B cell (primary cell): ENCODE measurements around the gene STAP2. TPM values are rescaled to one million over a fixed set of nuclear protein-coding genes. Genes with fewer than 3 reads are reported as not detected.

Source experiments
- ATAC-seq: fragments of 200-7000 bp; cut with Tn5 transposase; one replicate; pipeline ENCODE4 v1.10.0; 2021; ENCODE audit warnings: low read depth, mild to moderate bottlenecking, moderate number of reproducible peaks, moderate library complexity
- CTCF ChIA-PET: fragments of 350-600 bp; sonication (Branson Sonifier 250); formaldehyde crosslinking; loops from one replicate; lab custom pipeline; 2021; ENCODE audit warnings: antibody characterized with exemption, inconsistent platforms; lab: Charles Lee
- POLR2A ChIA-PET: fragments of 350-600 bp; sonication (Branson Sonifier 250); formaldehyde crosslinking; loops from one replicate; lab custom pipeline; 2021; ENCODE audit warnings: antibody characterized with exemption; lab: Charles Lee
- DNase-seq: peaks from one replicate; pipeline ENCODE4 v3.0.0; 2013
- H2AFZ ChIP-seq: 2 replicates; pipeline ENCODE4 v1.6.1; 2012; ENCODE audit warnings: mild to moderate bottlenecking, low read depth, low read length; ENCODE audit not compliant: insufficient read depth, poor library complexity, severe bottlenecking
- H3K27ac ChIP-seq, 2 donors: 1 replicate in 1 of 2; 2 replicates in 1 of 2; pipeline ENCODE4 v1.5.1; 2012 to 2013; ENCODE audit warnings: low read length in 2 of 2, mild to moderate bottlenecking in 2 of 2, moderate library complexity in 1 of 2
- H3K27me3 ChIP-seq, 4 experiments: fragments of 200-600 bp in 1 of 4; sonication (generic) in 1 of 4; replicated peaks in 1 of 4; 1 replicate in 2 of 4; 2 replicates in 2 of 4; pipeline versions ENCODE4 v1.6.1 to v1.7.0; 2013 to 2016; ENCODE audit warnings: low read length in 3 of 4, mild to moderate bottlenecking in 2 of 4, mixed read lengths in 1 of 4, moderate library complexity in 1 of 4; ENCODE audit not compliant: insufficient read depth in 4 of 4, control insufficient read depth in 3 of 4; ENCODE audit errors: control extremely low read depth in 1 of 4
- H3K36me3 ChIP-seq, 2 experiments: replicated peaks in 1 of 2; 1 replicate in 1 of 2; 2 replicates in 1 of 2; pipeline versions ENCODE4 v1.6.1 to v1.7.1; 2013; ENCODE audit warnings: low read length in 1 of 2; ENCODE audit not compliant: insufficient read depth in 2 of 2, control insufficient read depth in 1 of 2; ENCODE audit errors: control extremely low read depth in 1 of 2, extremely low read depth in 1 of 2
- H3K4me1 ChIP-seq, 2 donors: fragments of 200-600 bp in 1 of 2; sonication (generic) in 1 of 2; 1 replicate in 1 of 2; 2 replicates in 1 of 2; pipeline versions ENCODE4 v1.5.1 to v1.6.1; 2013 to 2017; ENCODE audit warnings: low read length in 2 of 2; ENCODE audit not compliant: control insufficient read depth in 2 of 2, insufficient read depth in 2 of 2
- H3K4me2 ChIP-seq: replicated peaks from 2 replicates; pipeline ENCODE3; 2012; ENCODE audit warnings: mild to moderate bottlenecking, low read depth, low read length; ENCODE audit not compliant: poor library complexity, severe bottlenecking
- H3K4me3 ChIP-seq, 5 experiments: fragments of 200-600 bp in 1 of 5; sonication (generic) in 1 of 5; 1 replicate in 3 of 5; 2 replicates in 2 of 5; pipeline versions ENCODE4 v1.5.1 to v1.7.0; 2011 to 2016; ENCODE audit warnings: low read length in 4 of 5, mild to moderate bottlenecking in 4 of 5, low read depth in 2 of 5, control low read depth in 1 of 5, moderate library complexity in 1 of 5; ENCODE audit not compliant: insufficient read depth in 1 of 5; ENCODE audit errors: control extremely low read depth in 1 of 5, extremely low read depth in 1 of 5
- H3K79me2 ChIP-seq: fragments of 200-600 bp; sonication (generic); one replicate; pipeline ENCODE4 v1.6.0; 2016; ENCODE audit warnings: low read length; ENCODE audit not compliant: control insufficient read depth, insufficient read depth
- H3K9ac ChIP-seq: fragments of 200-600 bp; sonication (generic); 2 replicates; pipeline ENCODE4 v1.6.1; 2017; ENCODE audit warnings: mild to moderate bottlenecking, low read length, moderate library complexity
- H3K9me3 ChIP-seq, 3 donors: one replicate each; pipeline versions ENCODE4 v1.6.1 to v1.7.1; 2013; ENCODE audit warnings: low read length in 2 of 3; ENCODE audit not compliant: control insufficient read depth in 2 of 3, insufficient read depth in 1 of 3; ENCODE audit errors: control extremely low read depth in 1 of 3
- H4K20me1 ChIP-seq: 2 replicates; pipeline ENCODE4 v1.6.0; 2012; ENCODE audit warnings: mild to moderate bottlenecking, low read length; ENCODE audit not compliant: insufficient read depth, control insufficient read depth, poor library complexity, severe bottlenecking
- H3K27ac Mint-ChIP-seq: one replicate; pipeline ENCODE4 v1.8.0; 2021; ENCODE audit warnings: mixed read lengths
- H3K27me3 Mint-ChIP-seq: one replicate; pipeline ENCODE4 v1.8.0; 2021; ENCODE audit warnings: mixed read lengths
- H3K4me1 Mint-ChIP-seq: one replicate; pipeline ENCODE4 v1.8.0; 2021; ENCODE audit warnings: mixed read lengths
- H3K4me3 Mint-ChIP-seq: one replicate; pipeline ENCODE4 v1.8.0; 2021; ENCODE audit warnings: mixed read lengths
- H3K9me3 Mint-ChIP-seq: one replicate; pipeline ENCODE4 v1.8.0; 2022; ENCODE audit warnings: mixed read lengths; ENCODE audit not compliant: insufficient read depth
- CTCF ChIP-seq: fragments of 200-600 bp; IDR thresholded peaks from one replicate; pipeline ENCODE4 v1.8.0; 2022; ENCODE audit warnings: antibody characterized with exemption, mild to moderate bottlenecking
- EZH2 ChIP-seq: IDR thresholded peaks from 2 replicates; pipeline ENCODE4 v1.6.1; 2012; ENCODE audit warnings: borderline replicate concordance, low read depth, mild to moderate bottlenecking, moderate library complexity, low read length; ENCODE audit not compliant: insufficient read depth, poor library complexity, severe bottlenecking
- WGBS: methylation state at CpG from one replicate; pipeline ENCODE4 v1.1.5; 2013; ENCODE audit warnings: missing lambda C conversion rate; ENCODE audit not compliant: insufficient coverage; 5-methylcytosine and 5-hydroxymethylcytosine counted together
- intact Hi-C: fragments of 100-400 bp; cut with micrococcal nuclease; formaldehyde crosslinking; loops from one replicate; pipeline ENCODE4 v1.10.0; 2022
- polyA plus RNA-seq: library from polyadenylated mRNA; depleted of rRNA; stranded (reverse); fragments of >200 nt; gene quantifications from 2 replicates; pipeline ENCODE4 v1.2.3, GENCODE V29; 2012
- total RNA-seq, 2 donors: library from RNA; stranded (reverse); fragments of 120-200 nt in 1 of 2; gene quantifications; 1 replicate in 1 of 2; 2 replicates in 1 of 2; pipeline versions ENCODE4 v1.2.3 to v1.2.4, GENCODE V29; 2013 to 2022

STAP2 gene
- total and polyA plus RNA-seq, 2 donors (not counting 1 experiment from before 2014, with no cell fraction given), result 0.27 to 0.72 TPM

- ATAC-seq, result no peak
- peaks cover 0 to 4% of the 10 kb centered on the region in 2 experiments for H3K36me3 ChIP-seq
- ChIA-PET CTCF (interaction anchor here (1.2 to 4.1 kb wide), 3 partner anchors 23 to 25 kb away, joined by 5 to 29 read pairs (median 5); partner anchors contain the start of genes CHAF1A and SH3GL1), POLR2A (interaction anchor here (1.8 to 2.0 kb wide), 2 partner anchors 24 to 26 kb away, joined by 4 to 6 read pairs; partner anchors contain the start of genes CHAF1A and SH3GL1)
- Mint-ChIP-seq H3K27ac (peak overlapping the region; percentile 87), H3K27me3 (no peaks in the 10 kb centered on the region), H3K4me1 (peaks cover 88% of the 10 kb centered on the region), H3K4me3 (peak overlapping the region; percentile 84), H3K9me3 (no peaks in the 10 kb centered on the region)
- H3K79me2 ChIP-seq, result peaks cover 95% of the 10 kb centered on the region
- no peaks in the 10 kb centered on the region for H3K27me3 ChIP-seq
- TF ChIP-seq CTCF (no peak), EZH2 (no peak)
- no peak overlapping the region for H2AFZ ChIP-seq
- H3K4me3 ChIP-seq, result no peak overlapping the region
- peaks cover 63% of the 10 kb centered on the region for H4K20me1 ChIP-seq
- peaks cover 0 to 3% (median 0%) of the 10 kb centered on the region in 3 donors for H3K9me3 ChIP-seq
- H3K4me1 ChIP-seq, result peaks cover 97 to 100% of the 10 kb centered on the region in 2 donors
- no peak for DNase-seq
- peak overlapping the region; percentile 96 for H3K4me2 ChIP-seq
- H3K27ac ChIP-seq, result peak overlapping the region; percentile 25 to 62
- intact Hi-C loops, result loop anchor here (5.0 kb wide), 1 partner anchor 81 kb away; the partner anchor contains the start of gene UBXN6
- WGBS, result 83% methylated on average over 9 of the region's 10 CpGs
- H3K9ac ChIP-seq, result no peak overlapping the region
Observed at GRCh38 chr19:4376671-4376990, 38.0 kb upstream of the STAP2 start.

- POLR2A ChIA-PET, result interaction anchor here (0.7 to 2.0 kb wide), 5 partner anchors 10 to 75 kb away, joined by 3 to 6 read pairs (median 3); partner anchors contain the start of genes CHAF1A, MPND and SH3GL1
- peak overlapping the region; percentile 25 to 62 for H3K27ac ChIP-seq
- ATAC-seq, result peak; percentile 6
Observed at GRCh38 chr19:4376028-4376670, 37.5 kb upstream of the STAP2 start.

More at GRCh38 chr19:4376028-4376670, 37.5 kb upstream of the STAP2 start:
- H3K27ac Mint-ChIP-seq, result peak overlapping the region; percentile 87
- peak overlapping the region; percentile 84 for H3K4me3 Mint-ChIP-seq
- peaks cover 68% of the 10 kb centered on the region for H4K20me1 ChIP-seq
- peak overlapping the region; percentile 9 for H2AFZ ChIP-seq
- peaks cover 0 to 9% of the 10 kb centered on the region in 2 experiments for H3K36me3 ChIP-seq
- peaks cover 95% of the 10 kb centered on the region for H3K79me2 ChIP-seq
- peaks cover 88% of the 10 kb centered on the region for H3K4me1 Mint-ChIP-seq
- WGBS, result 51% methylated on average over 14 of the region's 16 CpGs
- peaks cover 0 to 3% (median 0%) of the 10 kb centered on the region in 3 donors for H3K9me3 ChIP-seq
- CTCF ChIA-PET, result interaction anchor here (0.8 to 4.1 kb wide), 8 partner anchors 9 to 389 kb away, joined by 3 to 29 read pairs (median 5); partner anchors contain the start of genes CHAF1A, MPND and SH3GL1
- peak overlapping the region in 3 of 5 experiments; percentile 38 to 56 (median 39) for H3K4me3 ChIP-seq
- intact Hi-C loops, result loop anchor here (5.0 kb wide), 1 partner anchor 81 kb away; the partner anchor contains the start of gene UBXN6
- peak overlapping the region; percentile 47 for H3K9ac ChIP-seq
- DNase-seq, result peak; percentile 23
- TF ChIP-seq CTCF (no peak), EZH2 (no peak)
- H3K9me3 Mint-ChIP-seq, result no peaks in the 10 kb centered on the region
- no peaks in the 10 kb centered on the region for H3K27me3 Mint-ChIP-seq
- H3K27me3 ChIP-seq, result no peaks in the 10 kb centered on the region
- H3K4me2 ChIP-seq, result peak overlapping the region; percentile 96
- peaks cover 100% of the 10 kb centered on the region in 2 donors for H3K4me1 ChIP-seq
